Mononuclear cell (primary cell): ENCODE results near the gene CCNT1. TPM values are rescaled to one million over a fixed set of nuclear protein-coding genes. Genes with fewer than 3 reads are reported as not detected.
"Not testable (repeated sequence)": the region's sequence is repeated elsewhere in the genome, so short reads cannot be mapped to it uniquely, and the experiment has no call there.

Experiments
- H3K27me3 ChIP-seq: 2 replicates; pipeline ENCODE4 v1.6.0; 2011; ENCODE audit warnings: low read length, control low read depth; ENCODE audit not compliant: insufficient read depth
- H3K4me1 ChIP-seq: 2 replicates; pipeline ENCODE4 v1.5.1; 2011; ENCODE audit warnings: mild to moderate bottlenecking, low read length, control low read depth; ENCODE audit not compliant: insufficient read depth
- H3K4me3 ChIP-seq: 2 replicates; pipeline ENCODE4 v1.5.1; 2011; ENCODE audit warnings: mild to moderate bottlenecking, low read length, moderate library complexity
- H3K9me3 ChIP-seq: 2 replicates; pipeline ENCODE4 v1.5.1; 2011; ENCODE audit warnings: low read depth, mild to moderate bottlenecking, control low read depth, low read length
- total RNA-seq: library from RNA; depleted of rRNA; stranded (reverse); fragments of >200 nt; gene quantifications from one replicate; pipeline ENCODE4 v1.2.3, GENCODE V29; 2012

CCNT1 gene
- total RNA-seq: 120 TPM

- Histone ChIP-seq H3K27me3 (no peaks in the 10 kb centered on the region), H3K4me3 (peak within 1 kb of the TSS; percentile 60), H3K9me3 (peaks cover 9% of the 10 kb centered on the region), H3K4me1 (peaks cover 37% of the 10 kb centered on the region)
Observed at GRCh38 chr12:48716493-48717251, at the start of gene CCNT1. CCNT1 (minus strand) TSS chr12:48716707; CDS start chr12:48716675, 32 bp downstream.

- no peaks in the 10 kb centered on the region for H3K9me3 ChIP-seq
- H3K4me3 ChIP-seq: no peak overlapping the region
- H3K27me3 ChIP-seq: no peaks in the 10 kb centered on the region
- peaks cover 24% of the 10 kb centered on the region for H3K4me1 ChIP-seq
Observed at GRCh38 chr12:48765753-48766162, 49.3 kb upstream of the CCNT1 start.

GRCh38 chr12:48764521-48764920 lies 48.0 kb upstream of the CCNT1 start:
- H3K9me3 ChIP-seq: no peaks in the 10 kb centered on the region
- no peaks in the 10 kb centered on the region for H3K27me3 ChIP-seq
- H3K4me3 ChIP-seq: no peak overlapping the region

GRCh38 chr12:48758737-48759136 lies 42.2 kb upstream of the CCNT1 start:
- Histone ChIP-seq H3K27me3 (no peaks in the 10 kb centered on the region), H3K4me1 (no peaks in the 10 kb centered on the region), H3K9me3 (no peaks in the 10 kb centered on the region), H3K4me3 (no peak overlapping the region)

More at GRCh38 chr12:48764521-48764920, 48.0 kb upstream of the CCNT1 start:
- H3K4me1 ChIP-seq: peaks cover 24% of the 10 kb centered on the region

- no peaks in the 10 kb centered on the region for H3K4me1 ChIP-seq
- no peaks in the 10 kb centered on the region for H3K9me3 ChIP-seq
- no peaks in the 10 kb centered on the region for H3K27me3 ChIP-seq
- no peak overlapping the region for H3K4me3 ChIP-seq
Observed at GRCh38 chr12:48758186-48758585, 41.7 kb upstream of the CCNT1 start.

GRCh38 chr12:48750769-48751356 lies 34.4 kb upstream of the CCNT1 start:
- H3K4me3 ChIP-seq: no peak overlapping the region
- no peaks in the 10 kb centered on the region for H3K27me3 ChIP-seq
- no peaks in the 10 kb centered on the region for H3K9me3 ChIP-seq
- no peaks in the 10 kb centered on the region for H3K4me1 ChIP-seq

- H3K4me3 ChIP-seq: no peak overlapping the region
Observed at GRCh38 chr12:48750215-48750614, 33.7 kb upstream of the CCNT1 start.

GRCh38 chr12:48744251-48745008 lies 27.9 kb upstream of the CCNT1 start:
- H3K9me3 ChIP-seq: no peaks in the 10 kb centered on the region

More at GRCh38 chr12:48750215-48750614, 33.7 kb upstream of the CCNT1 start:
- Histone ChIP-seq H3K27me3 (no peaks in the 10 kb centered on the region), H3K4me1 (no peaks in the 10 kb centered on the region), H3K9me3 (no peaks in the 10 kb centered on the region)

GRCh38 chr12:48739618-48740269 lies 23.2 kb upstream of the CCNT1 start:
- no peaks in the 10 kb centered on the region for H3K9me3 ChIP-seq
- no peaks in the 10 kb centered on the region for H3K4me1 ChIP-seq
- no peak overlapping the region for H3K4me3 ChIP-seq
- H3K27me3 ChIP-seq: peaks cover 28% of the 10 kb centered on the region

More at GRCh38 chr12:48744251-48745008, 27.9 kb upstream of the CCNT1 start:
- peaks cover 22% of the 10 kb centered on the region for H3K27me3 ChIP-seq
- H3K4me1 ChIP-seq: no peaks in the 10 kb centered on the region
- no peak overlapping the region for H3K4me3 ChIP-seq

- Histone ChIP-seq H3K27me3 (peaks cover 23% of the 10 kb centered on the region), H3K9me3 (no peaks in the 10 kb centered on the region), H3K4me3 (no peak overlapping the region), H3K4me1 (no peaks in the 10 kb centered on the region)
Observed at GRCh38 chr12:48736456-48736855, 19.9 kb upstream of the CCNT1 start.

- no peaks in the 10 kb centered on the region for H3K4me1 ChIP-seq
- no peaks in the 10 kb centered on the region for H3K9me3 ChIP-seq
- H3K4me3 ChIP-seq: no peak overlapping the region
- H3K27me3 ChIP-seq: peaks cover 3% of the 10 kb centered on the region
Observed at GRCh38 chr12:48728807-48729206, 12.3 kb upstream of the CCNT1 start.

GRCh38 chr12:48720737-48721136 lies 4.2 kb upstream of the CCNT1 start:
- peaks cover 11% of the 10 kb centered on the region for H3K4me1 ChIP-seq
- H3K4me3 ChIP-seq, H3K9me3 ChIP-seq, H3K27me3 ChIP-seq: not testable (repeated sequence)

GRCh38 chr12:48720171-48720570 lies 3.7 kb upstream of the CCNT1 start:
- H3K4me1 ChIP-seq: peaks cover 16% of the 10 kb centered on the region
- not testable (repeated sequence) for H3K9me3 ChIP-seq, H3K27me3 ChIP-seq, H3K4me3 ChIP-seq

GRCh38 chr12:48719002-48719401 lies 2.5 kb upstream of the CCNT1 start:
- not testable (repeated sequence) for H3K9me3 ChIP-seq, H3K27me3 ChIP-seq, H3K4me3 ChIP-seq
- H3K4me1 ChIP-seq: peaks cover 27% of the 10 kb centered on the region

GRCh38 chr12:48717252-48717695 lies 767 bp upstream of the CCNT1 start:
- H3K4me1 ChIP-seq: peaks cover 37% of the 10 kb centered on the region
- peaks cover 9% of the 10 kb centered on the region for H3K9me3 ChIP-seq

More at GRCh38 chr12:48717252-48717695, 767 bp upstream of the CCNT1 start:
- Histone ChIP-seq H3K4me3 (peak overlapping the region; percentile 60), H3K27me3 (no peaks in the 10 kb centered on the region)
